Urinary bladder (tissue), 4 donors: ENCODE results near the gene PRKAR2B. TPM values are rescaled to one million over a fixed set of nuclear protein-coding genes. Genes with fewer than 3 reads are reported as not detected.
A peak's percentile ranks its signal among the peaks of the same experiment; 100 is the strongest.
"Not testable (repeated sequence)": the region's sequence is repeated elsewhere in the genome, so short reads cannot be mapped to it uniquely, and the experiment has no call there.

Experiments
- DNase-seq: peaks from one replicate; pipeline ENCODE4 v3.0.0-alpha.2; 2015; ENCODE audit errors: extremely low spot score
- H3K27ac ChIP-seq: one replicate; pipeline ENCODE4 v1.5.1; 2013; ENCODE audit warnings: low read depth, mild to moderate bottlenecking, moderate library complexity
- H3K36me3 ChIP-seq: one replicate; pipeline ENCODE4 v1.6.1; 2013; ENCODE audit warnings: mild to moderate bottlenecking, moderate library complexity; ENCODE audit not compliant: insufficient read depth
- H3K4me1 ChIP-seq: one replicate; pipeline ENCODE4 v1.6.1; 2013; ENCODE audit warnings: mild to moderate bottlenecking, moderate library complexity; ENCODE audit not compliant: insufficient read depth
- H3K4me3 ChIP-seq: one replicate; pipeline ENCODE4 v1.5.1; 2013; ENCODE audit warnings: low read depth, low read length
- WGBS: extraction: QIAGEN DNeasy Blood & Tissue Kit; methylation state at CpG from one replicate; pipeline ENCODE4 v1.1.7; 2013; 5-methylcytosine and 5-hydroxymethylcytosine counted together
- polyA plus RNA-seq: library from polyadenylated mRNA; stranded (reverse); fragments of 200-250 nt; gene quantifications from one replicate; pipeline ENCODE4 v1.2.3, GENCODE V29; 2013
- total RNA-seq: library from RNA; depleted of rRNA; stranded (reverse); fragments of >200 nt; gene quantifications from one replicate; pipeline ENCODE4 v1.2.3, GENCODE V29; 2014
- donor health status: healthy with polysubstance abuse.
- donor health status: healthy.

The PRKAR2B gene
- total and polyA plus RNA-seq, 2 donors: 42.8 to 60.1 TPM

- no peaks in the 10 kb centered on the region for H3K36me3 ChIP-seq
- H3K27ac ChIP-seq: no peak overlapping the region
- WGBS: 81% methylated on average over 4 of the region's 4 CpGs
- no peak for DNase-seq
- H3K4me3 ChIP-seq: no peak overlapping the region
- no peaks in the 10 kb centered on the region for H3K4me1 ChIP-seq
Observed at GRCh38 chr7:107145067-107145838, 100.7 kb downstream of the PRKAR2B start.

GRCh38 chr7:107147464-107148393 is 103.2 kb downstream of the PRKAR2B start:
- Histone ChIP-seq H3K4me3 (no peak overlapping the region), H3K36me3 (no peaks in the 10 kb centered on the region), H3K27ac (peak overlapping the region; percentile 23), H3K4me1 (no peaks in the 10 kb centered on the region)
- WGBS: 28% methylated on average over 3 of the region's 3 CpGs
- no peak for DNase-seq

GRCh38 chr7:107148721-107149120 is 104.2 kb downstream of the PRKAR2B start:
- 95% methylated on average over 2 of the region's 2 CpGs for WGBS
- no peaks in the 10 kb centered on the region for H3K36me3 ChIP-seq
- H3K4me3 ChIP-seq: no peak overlapping the region
- H3K4me1 ChIP-seq: no peaks in the 10 kb centered on the region
- H3K27ac ChIP-seq: no peak overlapping the region
- DNase-seq: no peak

- no peak overlapping the region for H3K27ac ChIP-seq
- no peaks in the 10 kb centered on the region for H3K36me3 ChIP-seq
- no peaks in the 10 kb centered on the region for H3K4me1 ChIP-seq
- 74% methylated on average over 1 of the region's 1 CpG for WGBS
- no peak for DNase-seq
- H3K4me3 ChIP-seq: no peak overlapping the region
Observed at GRCh38 chr7:107149863-107150262, 105.4 kb downstream of the PRKAR2B start.

GRCh38 chr7:107150375-107151073 is 106.0 kb downstream of the PRKAR2B start:
- Histone ChIP-seq H3K4me3 (no peak overlapping the region), H3K27ac (no peak overlapping the region), H3K36me3 (no peaks in the 10 kb centered on the region), H3K4me1 (no peaks in the 10 kb centered on the region)
- DNase-seq: peak; percentile 64
- 21% methylated on average over 4 of the region's 4 CpGs for WGBS

- H3K4me3 ChIP-seq: no peak overlapping the region
- WGBS: 92% methylated on average over 7 of the region's 7 CpGs
- DNase-seq: no peak
- H3K36me3 ChIP-seq: no peaks in the 10 kb centered on the region
- no peak overlapping the region for H3K27ac ChIP-seq
- H3K4me1 ChIP-seq: no peaks in the 10 kb centered on the region
Observed at GRCh38 chr7:107151538-107151937, 107.0 kb downstream of the PRKAR2B start.

GRCh38 chr7:107152011-107152410 is 107.5 kb downstream of the PRKAR2B start:
- DNase-seq: no peak
- 73% methylated on average over 4 of the region's 4 CpGs for WGBS
- Histone ChIP-seq H3K27ac (no peak overlapping the region), H3K36me3 (no peaks in the 10 kb centered on the region), H3K4me3 (no peak overlapping the region), H3K4me1 (no peaks in the 10 kb centered on the region)

- no peak overlapping the region for H3K4me3 ChIP-seq
- no peaks in the 10 kb centered on the region for H3K4me1 ChIP-seq
- 97% methylated on average over 6 of the region's 6 CpGs for WGBS
- peaks cover 1% of the 10 kb centered on the region for H3K36me3 ChIP-seq
- DNase-seq: no peak
- no peak overlapping the region for H3K27ac ChIP-seq
Observed at GRCh38 chr7:107154826-107155225, 110.3 kb downstream of the PRKAR2B start.

GRCh38 chr7:107155726-107156125 is 111.2 kb downstream of the PRKAR2B start:
- not testable (repeated sequence) for DNase-seq, H3K4me1 ChIP-seq, H3K27ac ChIP-seq, H3K36me3 ChIP-seq, H3K4me3 ChIP-seq
- WGBS: 95% methylated on average over 3 of the region's 3 CpGs

- Histone ChIP-seq H3K36me3 (peaks cover 1% of the 10 kb centered on the region), H3K27ac (no peak overlapping the region), H3K4me3 (no peak overlapping the region), H3K4me1 (no peaks in the 10 kb centered on the region)
- no peak for DNase-seq
- WGBS: 95% methylated on average over 7 of the region's 7 CpGs
Observed at GRCh38 chr7:107157091-107157490, 112.6 kb downstream of the PRKAR2B start.

GRCh38 chr7:107158028-107158427 is 113.5 kb downstream of the PRKAR2B start:
- 86% methylated on average over 2 of the region's 2 CpGs for WGBS
- Histone ChIP-seq H3K4me3 (no peak overlapping the region), H3K36me3 (peaks cover 1% of the 10 kb centered on the region), H3K4me1 (no peaks in the 10 kb centered on the region), H3K27ac (no peak overlapping the region)
- no peak for DNase-seq

GRCh38 chr7:107160389-107160788 is 115.9 kb downstream of the PRKAR2B start:
- no peak for DNase-seq
- 74% methylated on average over 2 of the region's 2 CpGs for WGBS
- H3K27ac ChIP-seq: no peak overlapping the region
- peaks cover 1% of the 10 kb centered on the region for H3K36me3 ChIP-seq
- no peak overlapping the region for H3K4me3 ChIP-seq
- H3K4me1 ChIP-seq: no peaks in the 10 kb centered on the region

GRCh38 chr7:107161415-107161814 is 116.9 kb downstream of the PRKAR2B start:
- no peak overlapping the region for H3K27ac ChIP-seq
- no peak overlapping the region for H3K4me3 ChIP-seq
- peaks cover 1% of the 10 kb centered on the region for H3K36me3 ChIP-seq
- H3K4me1 ChIP-seq: no peaks in the 10 kb centered on the region
- no peak for DNase-seq
- WGBS: 88% methylated on average over 3 of the region's 3 CpGs
